BE2C (cell line): ENCODE data around the gene ASB4.

ENCODE experiments used
- DNase-seq: peaks from one replicate; pipeline ENCODE4 v3.0.0-alpha.2; 2020
- H3K27me3 ChIP-seq: fragments of 250-450 bp; sonication (Bioruptor Pico); 2 replicates; pipeline ENCODE4 v1.5.1; 2020; ENCODE audit warnings: mild to moderate bottlenecking
- H3K36me3 ChIP-seq: fragments of 250-450 bp; sonication (Bioruptor Pico); 2 replicates; pipeline ENCODE4 v1.5.1; 2020; ENCODE audit warnings: mild to moderate bottlenecking
- H3K4me1 ChIP-seq: fragments of 250-450 bp; sonication (Bioruptor Pico); 2 replicates; pipeline ENCODE4 v1.5.1; 2020
- H3K4me3 ChIP-seq: 2 replicates; pipeline ENCODE4 v1.5.1; 2011; ENCODE audit warnings: low read depth, low read length
- H3K9me3 ChIP-seq: fragments of 250-450 bp; sonication (Bioruptor Pico); 2 replicates; pipeline ENCODE4 v1.5.1; 2020
- TF ChIP-seq, protein P1 (sequence below): IDR thresholded peaks from 2 replicates; pipeline ENCODE4 v1.5.1; 2012; ENCODE audit warnings: mild to moderate bottlenecking, low read depth, low read length

ASB4 gene

DNA sequence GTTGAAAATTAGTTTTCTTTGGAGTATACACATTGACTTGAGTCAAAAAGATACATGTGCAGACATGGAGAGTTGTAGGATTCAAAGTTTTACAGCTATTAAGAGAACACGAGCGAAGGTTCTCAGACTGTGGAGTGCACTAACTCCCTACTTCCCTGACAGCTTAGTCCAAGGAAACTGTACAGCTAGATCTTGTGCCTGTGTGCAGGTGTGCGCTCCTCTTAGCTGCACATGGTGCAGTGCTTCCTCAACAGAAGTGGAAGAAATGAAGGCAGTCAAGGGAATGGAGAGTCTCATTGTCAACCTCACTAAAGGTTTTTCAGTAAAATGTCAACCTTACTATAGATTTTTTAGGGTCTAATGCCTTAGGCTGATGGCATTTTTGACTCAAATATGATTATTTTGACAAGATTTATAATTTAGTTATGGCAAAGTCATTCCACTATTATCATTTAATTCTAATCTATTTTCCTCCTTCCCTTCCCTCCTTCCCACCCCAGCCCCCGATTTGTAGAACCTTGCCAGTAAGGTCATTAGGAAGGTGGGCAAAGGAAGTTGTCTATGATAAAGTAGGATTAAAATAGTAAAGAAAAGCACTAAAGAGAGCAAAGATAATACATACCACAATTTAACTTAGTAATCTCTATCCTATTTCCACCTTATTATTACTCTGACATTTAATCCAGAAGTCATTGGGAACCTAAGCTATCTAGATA, 97.0 kb downstream of the ASB4 start:
- H3K27me3 ChIP-seq = no peaks in the 10 kb centered on the region; the same call in 1 of the 2 replicates
- TF ChIP-seq, protein P1, sequence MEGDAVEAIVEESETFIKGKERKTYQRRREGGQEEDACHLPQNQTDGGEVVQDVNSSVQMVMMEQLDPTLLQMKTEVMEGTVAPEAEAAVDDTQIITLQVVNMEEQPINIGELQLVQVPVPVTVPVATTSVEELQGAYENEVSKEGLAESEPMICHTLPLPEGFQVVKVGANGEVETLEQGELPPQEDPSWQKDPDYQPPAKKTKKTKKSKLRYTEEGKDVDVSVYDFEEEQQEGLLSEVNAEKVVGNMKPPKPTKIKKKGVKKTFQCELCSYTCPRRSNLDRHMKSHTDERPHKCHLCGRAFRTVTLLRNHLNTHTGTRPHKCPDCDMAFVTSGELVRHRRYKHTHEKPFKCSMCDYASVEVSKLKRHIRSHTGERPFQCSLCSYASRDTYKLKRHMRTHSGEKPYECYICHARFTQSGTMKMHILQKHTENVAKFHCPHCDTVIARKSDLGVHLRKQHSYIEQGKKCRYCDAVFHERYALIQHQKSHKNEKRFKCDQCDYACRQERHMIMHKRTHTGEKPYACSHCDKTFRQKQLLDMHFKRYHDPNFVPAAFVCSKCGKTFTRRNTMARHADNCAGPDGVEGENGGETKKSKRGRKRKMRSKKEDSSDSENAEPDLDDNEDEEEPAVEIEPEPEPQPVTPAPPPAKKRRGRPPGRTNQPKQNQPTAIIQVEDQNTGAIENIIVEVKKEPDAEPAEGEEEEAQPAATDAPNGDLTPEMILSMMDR = no peak
- DNase-seq = no peak
- H3K4me3 ChIP-seq = no peak overlapping the region
- H3K4me1 ChIP-seq = no peaks in the 10 kb centered on the region
- H3K9me3 ChIP-seq = no peaks in the 10 kb centered on the region
- H3K36me3 ChIP-seq = no peaks in the 10 kb centered on the region

DNA sequence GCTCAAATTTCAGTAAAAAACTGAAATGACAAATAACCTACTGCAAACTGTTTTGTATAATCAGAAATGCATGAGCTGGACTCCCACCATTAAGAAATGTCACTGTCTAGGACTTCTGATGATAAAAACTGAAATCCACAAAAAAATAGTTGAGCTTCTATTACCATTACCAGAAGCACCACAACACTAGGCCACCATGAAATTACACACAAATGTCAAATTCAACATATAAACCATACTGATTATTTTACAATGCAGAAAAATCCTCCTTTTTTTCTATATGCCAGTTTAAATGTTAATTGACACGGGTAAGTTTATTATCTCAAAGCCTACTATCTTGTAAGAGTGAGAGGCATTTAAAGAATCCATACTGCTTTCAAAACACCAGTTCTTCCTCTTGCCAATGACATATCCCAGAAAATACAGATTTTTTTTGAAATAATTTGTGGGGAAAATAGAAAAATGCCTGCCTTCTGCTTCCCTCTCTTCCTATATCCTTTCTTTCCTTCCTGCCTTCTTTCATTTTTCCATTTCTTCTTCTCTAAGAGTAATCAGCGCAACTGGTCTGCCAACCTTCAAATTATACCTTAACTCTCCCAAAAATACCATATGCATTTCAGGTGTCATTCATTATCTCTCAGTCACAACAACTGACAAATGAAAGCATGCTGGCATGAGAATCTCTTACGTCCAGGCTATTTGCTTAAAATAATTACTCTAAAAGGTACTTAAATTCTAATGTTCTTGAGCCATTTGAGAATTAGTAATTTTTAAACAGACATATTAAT, 98.3 kb downstream of the ASB4 start:
- Histone ChIP-seq H3K4me1 (no peaks in the 10 kb centered on the region), H3K27me3 (no peaks in the 10 kb centered on the region; the same call in 1 of the 2 replicates), H3K4me3 (no peak overlapping the region), H3K9me3 (no peaks in the 10 kb centered on the region), H3K36me3 (no peaks in the 10 kb centered on the region)
- DNase-seq = no peak
- TF ChIP-seq, protein P1 = no peak

DNA sequence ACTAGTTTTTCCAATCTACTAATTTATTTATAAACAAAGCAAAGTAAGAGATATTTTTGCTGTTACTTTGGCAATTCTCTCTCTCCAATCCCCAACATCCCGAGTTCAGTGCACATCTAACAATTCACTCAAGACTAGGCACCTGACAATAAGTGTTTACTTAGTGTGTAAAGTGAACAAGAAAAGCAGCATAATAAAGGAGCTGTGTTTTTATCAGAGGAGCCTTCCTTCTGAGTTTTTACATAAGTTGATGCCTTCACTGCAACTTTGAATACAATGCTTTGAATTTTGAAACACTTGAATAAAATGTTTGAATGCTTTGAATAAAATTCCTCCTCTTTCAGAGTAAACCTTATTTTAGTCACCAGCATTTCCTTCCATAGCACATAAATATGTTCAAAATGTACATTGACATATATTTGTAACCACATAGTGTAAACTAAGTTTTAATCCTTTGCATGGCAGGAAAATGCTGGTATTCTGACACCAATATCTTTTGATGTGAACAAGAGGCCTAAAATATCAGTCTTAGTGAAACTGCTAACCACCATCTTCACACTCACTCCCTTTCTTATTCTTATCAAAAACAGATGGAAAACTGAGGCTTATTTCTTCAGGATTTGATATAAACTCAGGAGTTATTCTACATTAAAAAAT, 99.2 kb downstream of the ASB4 start:
- no peaks in the 10 kb centered on the region; the same call in 1 of the 2 replicates for H3K27me3 ChIP-seq
- H3K36me3 ChIP-seq = no peaks in the 10 kb centered on the region
- no peaks in the 10 kb centered on the region for H3K4me1 ChIP-seq
- H3K9me3 ChIP-seq = no peaks in the 10 kb centered on the region
- TF ChIP-seq, protein P1 = no peak
- no peak for DNase-seq
- H3K4me3 ChIP-seq = no peak overlapping the region

DNA sequence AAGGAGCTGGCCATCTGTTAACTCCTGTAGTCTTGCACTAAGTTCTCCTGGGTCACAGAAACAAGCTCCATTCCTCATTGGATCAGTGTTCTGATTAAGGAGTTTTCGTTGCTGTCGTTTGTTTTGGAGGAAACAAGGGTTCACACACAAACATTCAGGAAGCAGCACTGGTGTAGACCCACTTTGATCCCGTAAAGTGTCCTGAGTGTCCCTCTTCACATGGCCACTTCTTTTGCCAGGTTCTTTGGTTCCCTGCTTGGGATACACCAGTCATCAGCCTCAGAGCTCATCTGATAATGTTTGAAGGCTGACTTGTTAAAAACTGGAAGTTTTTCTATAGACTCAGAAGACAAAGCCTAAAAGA, 99.7 kb downstream of the ASB4 start:
- no peak overlapping the region for H3K4me3 ChIP-seq
- no peaks in the 10 kb centered on the region for H3K9me3 ChIP-seq
- no peak for DNase-seq
- H3K36me3 ChIP-seq = no peaks in the 10 kb centered on the region
- TF ChIP-seq, protein P1 = no peak
- H3K27me3 ChIP-seq = no peaks in the 10 kb centered on the region; the same call in 1 of the 2 replicates
- H3K4me1 ChIP-seq = no peaks in the 10 kb centered on the region

DNA sequence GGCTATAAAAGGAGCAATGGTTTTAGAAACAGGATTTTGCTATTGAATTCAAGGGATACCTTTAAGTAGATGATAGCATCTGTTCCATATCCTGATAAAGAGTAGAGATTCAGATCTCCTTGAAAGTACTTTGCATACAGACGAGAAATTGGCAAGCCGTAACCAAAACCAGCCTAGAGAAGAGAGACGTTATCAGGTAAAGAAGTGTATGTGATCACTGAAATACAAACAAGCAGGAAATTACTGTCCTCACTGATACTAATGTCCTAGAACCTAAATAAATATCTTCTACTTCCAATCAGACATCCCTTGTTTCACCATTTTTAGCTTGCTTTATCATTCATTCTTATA, 101.2 kb downstream of the ASB4 start:
- TF ChIP-seq, protein P1 = no peak
- DNase-seq = no peak
- no peaks in the 10 kb centered on the region for H3K36me3 ChIP-seq
- no peaks in the 10 kb centered on the region for H3K27me3 ChIP-seq
- no peaks in the 10 kb centered on the region for H3K9me3 ChIP-seq
- H3K4me1 ChIP-seq = no peaks in the 10 kb centered on the region
- H3K4me3 ChIP-seq = no peak overlapping the region
